HG03108 (cell line): ENCODE measurements around the gene MICALL1.
"Not testable (repeated sequence)": the region's sequence is repeated elsewhere in the genome, so short reads cannot be mapped to it uniquely, and the experiment has no call there.

Source experiments
- ATAC-seq: cut with Tn5 transposase; IDR thresholded peaks from one replicate; pipeline ENCODE4 v1.9.1; 2021; ENCODE audit warnings: moderate library complexity; ENCODE audit not compliant: unreplicated experiment

MICALL1 gene

DNA sequence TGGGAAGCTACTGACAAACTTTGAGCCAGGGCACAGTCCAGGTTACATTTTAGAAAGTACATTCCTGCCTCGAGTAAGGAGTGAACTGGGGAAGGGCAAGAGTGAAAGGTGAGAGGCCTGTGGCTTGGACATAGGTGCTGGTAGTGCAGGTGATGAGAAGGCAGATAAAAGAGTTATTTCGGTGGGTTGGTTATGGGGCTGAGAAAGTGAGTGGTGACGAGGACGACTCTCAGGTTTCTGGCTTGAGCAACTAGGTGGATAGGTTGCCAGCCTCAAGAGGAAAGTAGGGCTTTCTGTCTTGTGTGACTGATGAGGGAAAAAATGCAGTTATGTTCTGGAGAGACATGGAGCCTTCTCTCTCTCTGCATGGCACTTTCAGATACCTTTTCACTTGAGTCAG, 51.1 kb downstream of the MICALL1 start:
- ATAC-seq = no peak

DNA sequence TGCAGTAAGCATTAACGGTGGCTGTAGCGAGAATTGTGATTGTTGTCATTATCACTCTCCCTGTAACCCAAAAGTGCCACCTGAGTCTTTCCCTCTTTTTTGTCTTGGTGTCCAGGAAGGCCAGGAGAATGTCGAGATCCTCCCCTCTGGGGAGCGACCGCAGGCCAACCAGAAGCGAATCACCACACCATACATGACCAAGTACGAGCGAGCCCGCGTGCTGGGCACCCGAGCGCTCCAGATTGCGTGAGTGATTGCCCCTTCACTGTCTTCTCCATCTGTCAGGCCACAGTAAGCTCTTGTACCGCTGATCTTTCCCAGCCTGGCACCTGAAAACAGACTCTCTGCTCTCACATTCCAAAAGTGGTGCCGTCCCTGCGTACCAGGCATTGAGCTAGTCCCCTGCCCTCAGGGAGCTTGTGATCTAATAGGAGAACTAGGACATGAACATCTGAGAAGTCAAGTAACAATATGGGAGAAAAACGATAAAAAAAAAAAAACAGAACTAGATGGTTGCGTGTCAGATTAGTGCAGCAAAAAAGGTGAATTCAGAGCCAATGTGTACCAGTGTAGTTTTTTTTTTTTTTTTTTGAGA, 53.2 kb downstream of the MICALL1 start:
- no peak for ATAC-seq

DNA sequence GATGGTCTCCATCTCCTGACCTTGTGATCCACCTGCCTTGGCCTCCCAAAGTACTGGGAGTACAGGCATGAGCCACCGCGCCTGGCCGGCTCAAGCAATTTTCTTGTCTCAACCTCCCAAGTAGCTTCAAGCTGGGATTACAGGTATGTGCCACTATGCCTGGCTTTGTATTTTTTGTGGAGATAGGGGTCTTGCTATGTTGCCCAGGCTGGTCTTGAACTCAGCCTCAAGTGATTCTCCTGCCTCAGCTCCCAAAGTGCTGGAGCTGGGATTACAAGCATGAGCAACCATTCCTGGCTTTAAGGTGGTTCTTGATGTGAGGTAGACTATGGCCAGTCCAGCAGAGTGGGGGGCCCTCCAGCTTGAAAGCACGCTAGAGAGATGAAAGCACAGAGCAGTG, 55.0 kb downstream of the MICALL1 start:
- ATAC-seq = no peak

DNA sequence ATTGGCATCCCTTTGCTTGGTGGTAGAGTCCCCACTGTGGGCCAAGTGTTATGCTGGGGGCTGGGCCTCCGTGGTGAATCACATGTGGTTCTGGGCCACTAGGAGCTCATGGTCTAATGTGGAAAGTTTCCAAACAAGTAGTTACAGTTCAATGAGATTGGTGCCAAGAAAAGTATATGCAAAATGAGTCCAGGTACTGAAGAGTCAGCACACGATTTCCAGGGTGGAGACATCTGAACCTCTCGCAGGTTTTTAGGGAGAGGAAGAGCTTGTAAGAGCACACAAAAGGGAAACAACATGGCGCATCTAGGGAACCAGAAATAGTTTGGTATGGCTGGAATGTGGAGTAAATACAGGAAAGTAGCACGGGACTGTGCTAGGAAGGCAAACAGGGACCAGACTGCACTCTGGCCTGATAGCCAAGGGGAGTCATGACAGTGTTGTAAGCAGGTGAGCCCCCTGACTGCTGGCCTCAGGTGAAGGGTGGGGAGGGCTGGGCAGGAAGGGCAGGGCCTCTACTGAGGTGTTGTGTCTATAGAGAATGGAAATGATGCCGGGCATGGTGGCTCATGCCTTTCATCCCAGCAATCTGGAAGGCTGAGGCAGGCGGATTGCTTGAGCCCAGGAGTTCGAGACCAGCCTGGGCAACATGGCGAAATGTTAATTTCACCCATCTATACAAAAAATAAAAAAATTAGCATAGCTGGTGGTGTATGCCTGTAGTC, 60.0 kb downstream of the MICALL1 start:
- ATAC-seq = no peak

DNA sequence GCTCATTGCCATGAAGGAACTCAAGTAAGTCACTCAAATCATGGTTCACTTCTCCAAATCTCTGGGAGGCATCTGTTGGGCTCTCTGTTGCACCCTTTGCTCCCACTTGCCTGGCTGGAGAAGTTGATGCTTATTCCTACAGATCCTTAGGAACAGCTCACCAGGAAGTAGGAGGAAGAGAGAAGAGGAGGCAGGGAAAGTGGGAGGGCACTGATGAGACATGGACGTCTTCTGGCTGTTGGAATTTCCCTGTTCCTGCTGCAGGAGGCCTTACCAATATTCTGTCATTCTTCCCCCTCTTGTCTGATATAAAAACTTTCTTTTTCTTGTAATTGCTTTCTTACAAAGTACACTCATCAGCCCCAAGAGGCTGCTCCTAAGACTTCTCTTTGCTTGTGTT, 61.0 kb downstream of the MICALL1 start:
- no peak for ATAC-seq

DNA sequence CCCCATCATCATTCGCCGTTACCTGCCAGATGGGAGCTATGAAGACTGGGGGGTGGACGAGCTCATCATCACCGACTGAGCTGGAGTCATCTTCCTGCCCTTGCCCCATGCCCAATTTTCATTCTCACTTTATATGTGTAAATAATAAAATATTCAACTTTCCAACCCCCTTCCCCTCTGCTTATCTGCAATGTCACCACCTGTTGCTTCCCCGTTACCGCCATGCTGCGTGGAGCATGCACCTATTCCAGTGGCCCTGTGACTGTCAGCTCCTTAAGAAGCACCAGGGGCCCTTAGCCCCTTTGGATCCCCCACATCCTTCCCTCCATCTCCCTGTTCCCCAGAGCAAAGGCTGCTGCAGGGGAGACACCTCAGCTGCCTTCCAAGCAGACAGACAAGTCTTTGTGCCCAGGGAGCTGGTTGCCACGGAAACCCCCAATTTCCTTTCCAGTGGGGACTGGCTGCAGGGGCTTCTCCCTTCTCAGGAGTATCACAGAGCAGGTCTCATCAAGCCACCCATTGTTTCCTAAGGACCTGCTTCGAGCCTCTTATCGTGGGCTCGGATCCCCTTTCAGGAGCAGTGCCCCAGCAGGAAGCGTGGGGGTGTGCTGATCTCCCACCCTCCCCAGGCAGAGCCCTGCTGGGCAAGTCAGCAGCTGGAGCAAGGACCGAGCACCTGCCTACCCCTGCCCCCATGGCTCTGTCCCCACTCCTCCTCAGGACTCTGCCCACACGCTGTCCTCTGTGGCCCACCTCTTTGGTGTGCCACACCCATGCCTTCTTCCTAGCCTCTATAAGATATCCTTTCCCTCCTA, 61.7 kb downstream of the MICALL1 start:
- ATAC-seq = no peak

DNA sequence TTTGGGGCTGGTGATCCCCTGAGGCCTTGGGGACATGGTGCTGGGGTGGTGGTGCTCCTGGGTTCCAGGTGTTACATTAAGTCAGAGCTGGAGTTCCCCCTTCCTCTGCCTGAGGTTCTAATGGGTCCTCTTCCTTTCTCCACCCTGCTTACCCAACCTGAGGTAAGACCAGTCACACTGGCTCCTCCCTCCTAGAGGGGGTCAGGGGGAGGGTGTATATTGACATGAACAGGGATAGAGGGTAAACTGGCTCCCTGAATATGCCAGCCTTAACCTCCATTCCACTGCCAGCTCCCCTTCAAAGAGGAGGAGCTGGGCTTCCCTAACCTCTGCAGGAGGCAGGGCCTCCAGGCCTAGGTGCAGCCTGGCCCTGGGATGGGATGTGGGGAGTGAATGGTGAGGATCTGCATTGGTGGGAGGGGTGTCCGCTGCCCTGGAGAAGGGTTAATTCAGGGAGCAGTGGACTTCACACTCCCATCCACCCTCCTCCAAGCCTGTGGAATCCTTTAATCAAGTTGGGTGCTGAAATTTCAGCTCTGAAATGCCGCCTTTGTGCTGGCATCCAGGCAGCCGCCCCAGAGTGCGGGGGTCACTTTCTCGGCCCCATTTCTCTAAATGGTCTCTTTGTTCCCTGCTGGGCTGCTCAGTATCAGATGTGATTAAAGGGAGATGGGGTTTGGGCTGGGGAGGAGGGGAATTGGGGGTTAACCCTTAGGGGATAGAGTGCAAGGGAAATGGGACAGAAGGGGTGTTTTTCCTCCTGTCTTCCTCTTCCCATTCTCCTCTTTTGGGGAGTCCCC, 62.6 kb downstream of the MICALL1 start:
- ATAC-seq = no peak

DNA sequence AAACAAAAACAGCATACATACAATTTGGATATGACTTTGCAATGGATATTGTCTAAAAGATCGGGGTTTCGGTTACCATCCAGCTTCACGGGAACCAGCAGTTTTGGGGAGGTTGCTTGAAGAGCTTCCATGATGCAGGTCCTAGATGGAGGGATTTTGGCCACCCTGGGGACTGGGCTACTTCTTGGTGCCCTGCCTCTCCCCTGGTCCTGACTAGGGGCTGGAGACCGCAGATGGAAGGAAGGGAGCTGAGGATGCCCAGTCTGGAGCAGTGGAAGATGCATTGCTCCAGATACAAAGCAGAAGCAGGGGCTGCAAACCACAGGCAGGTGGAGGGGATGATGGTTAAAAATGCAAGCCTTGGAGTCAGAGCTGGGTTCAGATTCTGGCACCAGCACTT, 64.8 kb downstream of the MICALL1 start:
- no peak for ATAC-seq

DNA sequence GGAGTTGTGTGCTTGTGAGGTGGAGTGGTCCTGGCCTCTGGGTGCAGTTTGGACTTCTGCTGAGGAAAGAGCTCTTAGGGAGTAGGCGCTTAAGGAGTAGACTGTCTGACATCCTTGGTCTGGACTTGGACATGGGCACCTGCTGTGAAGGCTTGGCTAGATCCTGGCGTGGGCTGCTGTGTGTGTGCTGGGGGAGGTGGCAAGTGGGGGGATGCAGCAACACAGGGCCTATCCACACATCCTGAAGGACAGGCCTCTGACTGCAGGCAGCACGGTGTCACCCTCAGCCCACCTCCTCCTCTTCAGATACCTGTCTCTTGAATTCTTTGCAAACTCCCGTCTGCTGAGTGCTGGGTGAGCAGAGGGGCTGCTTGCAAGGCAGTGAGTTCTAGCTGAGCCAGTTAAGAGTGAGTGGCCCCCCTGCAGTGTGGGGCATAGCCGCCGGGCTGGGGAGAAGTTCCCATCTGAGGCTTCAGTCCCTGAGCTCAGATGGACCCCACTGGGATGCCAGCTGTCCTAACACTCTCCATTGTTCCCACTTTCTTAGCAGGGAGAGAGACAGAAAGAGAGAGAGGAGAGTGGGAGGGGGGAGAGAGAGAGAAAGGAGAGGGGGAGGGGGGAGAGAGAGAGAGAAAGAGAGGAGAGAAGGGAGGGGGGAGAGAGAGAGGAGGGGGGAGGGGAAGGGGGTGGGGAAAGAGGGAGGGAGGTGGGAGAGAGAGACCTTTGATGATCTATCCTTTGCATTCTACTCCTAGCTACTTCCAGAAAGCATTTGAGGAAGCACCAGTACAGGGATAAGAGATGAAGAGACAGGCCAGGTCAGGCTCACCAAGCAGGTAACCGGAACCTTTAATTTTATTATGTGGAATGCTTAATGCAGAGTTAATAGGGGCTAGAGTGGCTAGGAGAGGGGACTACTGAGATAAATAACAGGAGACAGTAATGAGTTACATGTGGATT, 65.7 kb downstream of the MICALL1 start:
- no peak for ATAC-seq

DNA sequence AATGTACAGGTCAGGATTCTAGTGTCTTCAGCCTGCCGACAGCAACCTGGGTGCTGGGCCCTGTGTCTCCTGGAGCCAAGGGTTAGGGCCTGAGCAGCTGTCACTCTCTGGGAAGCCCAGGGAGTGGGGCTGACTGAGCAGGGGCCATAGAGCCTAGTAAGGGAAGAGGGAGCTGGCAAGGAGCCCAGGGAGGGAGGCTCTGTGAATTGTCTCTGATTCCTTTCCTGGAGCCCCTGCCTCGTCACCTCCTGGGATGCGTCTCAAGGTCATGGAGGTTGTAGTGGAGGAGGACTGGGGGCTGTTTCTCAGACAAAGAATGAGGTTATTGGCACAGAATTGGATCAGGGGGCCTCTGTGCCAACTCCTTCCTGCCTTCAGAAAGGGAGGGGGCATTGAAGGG, 66.4 kb downstream of the MICALL1 start:
- ATAC-seq = no peak

DNA sequence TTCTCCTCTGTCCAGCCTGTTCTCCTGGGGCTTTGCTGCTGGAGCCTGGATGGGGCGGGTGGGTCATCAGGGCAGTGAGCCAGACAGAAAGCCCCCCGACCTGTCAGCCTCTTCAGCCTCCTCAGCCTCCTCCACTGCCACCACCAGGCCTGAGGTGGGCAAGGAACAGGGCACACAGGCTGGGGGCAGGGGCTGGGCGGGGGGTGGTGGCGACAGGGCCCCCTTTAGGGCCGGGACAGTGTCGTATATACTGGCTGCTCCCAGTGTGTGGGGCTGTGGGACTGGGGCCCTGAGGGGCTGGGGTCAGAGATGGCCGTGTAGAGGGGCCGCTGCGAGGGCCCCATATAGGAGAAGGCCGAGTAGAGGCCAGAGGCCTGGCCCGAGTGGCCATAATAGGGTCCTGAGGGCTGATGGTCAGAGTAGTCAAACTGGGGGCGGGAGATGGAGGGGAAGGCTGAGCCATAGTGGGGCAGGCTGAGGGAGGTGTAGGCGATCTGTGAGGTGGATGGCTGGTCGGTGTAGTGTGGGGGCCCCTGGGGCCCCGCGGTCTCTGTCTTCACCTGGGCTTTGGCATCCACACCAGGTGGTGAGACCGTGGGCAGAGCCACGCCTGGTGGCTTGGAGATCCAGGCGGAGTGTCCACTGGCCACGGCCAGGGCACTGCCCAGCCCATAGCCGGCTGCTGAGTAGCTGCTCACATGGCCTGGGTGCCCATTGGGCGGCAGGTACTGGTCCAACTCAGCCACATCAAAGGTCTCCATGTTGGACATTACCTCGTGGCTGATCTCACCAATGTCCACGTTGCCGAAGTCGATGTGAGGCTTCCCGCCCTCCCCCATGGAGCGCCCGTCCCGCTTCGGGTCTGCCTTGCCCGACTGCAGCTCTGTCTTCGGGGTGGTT, 67.4 kb downstream of the MICALL1 start:
- ATAC-seq = no peak

DNA sequence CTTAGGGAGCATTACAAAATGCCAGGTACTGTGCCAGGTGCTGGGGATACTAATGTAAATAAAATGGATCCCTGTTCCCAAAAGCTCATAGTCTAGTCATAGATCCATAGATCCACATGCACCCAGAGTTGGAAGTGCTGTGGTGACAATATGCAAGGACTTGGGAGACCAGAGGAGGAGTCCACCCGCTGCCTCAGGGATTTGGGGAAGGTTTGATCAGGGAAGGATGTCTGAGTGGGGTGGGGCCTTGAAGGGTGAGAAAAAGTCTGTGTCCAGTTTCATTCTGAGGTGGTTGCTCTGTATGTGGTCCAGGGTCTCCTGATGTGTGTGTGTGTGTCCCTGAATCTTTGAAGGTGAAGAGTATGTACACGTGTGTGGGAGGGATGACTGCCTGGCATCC, 69.1 kb downstream of the MICALL1 start:
- no peak for ATAC-seq

DNA sequence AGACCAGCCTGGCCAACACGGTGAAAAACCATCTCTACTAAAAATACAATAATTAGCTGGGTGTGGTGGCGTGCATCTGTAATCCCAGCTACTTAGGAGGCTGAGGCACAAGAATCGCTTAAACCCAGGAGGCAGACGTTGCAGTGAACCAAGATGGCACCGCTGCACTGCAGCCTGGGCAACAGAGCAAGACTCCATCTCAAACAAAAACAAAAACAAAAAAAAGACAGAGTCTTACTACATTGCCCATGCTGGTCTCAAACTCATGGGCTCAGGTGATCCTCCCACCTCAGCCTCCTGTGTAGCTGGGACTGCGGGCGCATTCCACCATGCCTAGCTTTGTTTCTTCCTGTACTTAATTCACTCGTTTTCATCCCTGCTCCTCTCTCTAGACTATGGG, 69.9 kb downstream of the MICALL1 start:
- ATAC-seq = not testable (repeated sequence)

DNA sequence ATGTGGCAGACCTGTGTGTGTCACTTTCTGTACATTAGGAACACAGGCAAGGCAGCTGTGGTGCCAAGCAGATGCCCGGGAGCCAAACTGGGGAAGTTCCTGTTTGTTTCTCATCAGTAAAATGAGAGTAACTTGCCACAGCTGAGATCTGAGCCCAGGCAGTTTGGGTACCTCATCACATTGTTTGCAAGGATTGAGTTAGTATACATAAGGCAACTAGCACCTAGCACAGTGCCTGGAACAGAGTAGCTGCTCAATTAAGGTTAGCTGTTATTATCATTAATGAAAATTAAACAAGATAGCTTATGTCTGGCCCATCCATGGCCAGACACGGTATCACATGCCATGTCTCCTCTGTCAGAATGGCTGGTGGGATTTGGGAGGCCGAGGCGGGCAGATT, 70.5 kb downstream of the MICALL1 start:
- ATAC-seq = no peak

DNA sequence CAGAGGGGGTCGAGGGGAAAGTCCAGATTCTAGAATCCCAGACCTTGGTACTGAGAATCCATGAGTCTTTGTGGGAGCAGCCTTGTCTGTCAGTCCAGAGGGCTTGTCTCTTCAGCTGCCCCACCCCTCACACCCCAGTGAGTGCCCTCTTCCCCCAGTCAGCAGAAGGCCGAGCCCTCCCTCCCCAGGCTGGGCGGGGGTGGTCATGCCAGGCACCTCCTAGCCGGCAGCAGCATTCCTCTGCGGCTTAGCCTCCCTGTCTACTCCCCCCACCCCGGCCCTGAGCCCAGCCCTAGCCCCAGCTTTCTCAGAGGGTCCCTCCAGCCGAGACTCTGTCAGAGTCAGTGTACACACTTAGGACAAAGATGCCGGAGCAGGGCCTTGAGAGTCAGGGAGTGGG, 73.7 kb downstream of the MICALL1 start:
- ATAC-seq = no peak

DNA sequence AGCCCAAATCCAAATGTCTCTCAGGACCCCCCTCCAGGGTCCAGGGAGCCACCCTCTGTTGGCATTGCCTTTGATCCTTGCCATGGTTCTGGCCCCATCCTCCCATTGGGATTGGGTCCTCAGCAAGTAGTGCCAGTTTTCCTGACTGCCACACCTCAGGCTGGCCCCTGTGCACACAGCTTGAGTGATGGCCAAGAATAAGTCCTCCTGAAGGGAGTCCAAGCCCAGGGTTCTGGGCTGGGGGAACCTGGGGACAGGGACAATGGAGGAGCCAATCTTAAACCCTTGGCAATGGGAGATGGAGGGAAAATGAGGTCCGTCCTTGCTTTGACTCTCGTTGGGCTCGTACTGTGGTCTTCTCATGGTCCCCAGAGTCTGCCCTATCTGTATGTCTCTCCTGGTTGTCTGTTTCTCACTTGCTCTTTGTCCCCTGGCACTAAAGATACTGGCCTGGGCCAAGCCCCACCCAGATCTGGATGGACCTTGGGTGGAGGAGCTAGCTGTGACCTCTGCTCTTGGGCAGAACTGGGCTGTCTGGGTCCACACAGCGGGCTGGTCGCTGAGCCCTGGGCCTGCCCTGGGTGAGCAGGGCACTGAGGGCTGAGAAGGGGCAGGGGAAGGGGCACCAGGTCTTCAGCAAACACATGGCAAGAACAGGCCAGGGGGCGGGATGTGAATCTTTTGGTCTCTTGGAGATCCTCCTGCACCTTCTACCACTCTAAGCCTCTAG, 75.3 kb downstream of the MICALL1 start:
- no peak for ATAC-seq

DNA sequence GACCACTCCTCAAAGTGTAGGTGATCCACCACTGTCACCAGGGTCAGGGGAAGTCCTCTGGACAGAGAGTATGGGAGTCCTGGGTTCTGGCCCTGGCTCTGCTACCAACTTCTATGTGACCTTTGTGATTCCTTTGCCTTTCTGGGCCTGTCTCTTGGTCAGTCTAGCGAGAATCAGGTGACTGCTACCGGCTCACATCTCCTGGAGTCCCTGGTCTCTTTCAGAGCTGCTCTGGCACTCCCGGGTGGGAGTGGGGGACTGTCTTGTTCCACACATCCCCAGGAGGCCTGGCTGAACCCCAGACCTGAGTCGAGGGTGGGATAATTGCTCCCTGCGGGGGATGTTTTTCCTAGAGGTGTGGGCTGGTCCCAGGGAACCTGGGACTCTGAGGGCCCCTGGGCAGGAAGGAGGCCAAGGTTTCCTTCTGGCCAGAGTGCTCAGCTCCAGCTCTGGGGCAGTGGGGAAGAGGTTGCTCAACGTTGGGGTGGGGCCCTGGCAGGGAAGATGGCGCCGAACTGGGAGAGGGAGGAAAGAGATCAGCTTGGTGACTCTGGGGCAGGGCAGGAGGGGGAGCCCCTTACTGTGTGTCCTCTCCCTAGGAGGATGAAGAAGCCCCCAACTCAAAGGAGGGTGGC, 76.2 kb downstream of the MICALL1 start:
- ATAC-seq = no peak
